NCI-H2029 treated with DMSO at 0.1 percent for 48 hours (cell line): ENCODE results near the gene OR10A7.
"Not testable (repeated sequence)": the region's sequence is repeated elsewhere in the genome, so short reads cannot be mapped to it uniquely, and the experiment has no call there.

Source experiments
- DNase-seq: peaks from one replicate; lab custom pipeline; 2025; lab: John Stamatoyannopoulos, UW

Gene OR10A7

GRCh38 chr12:55220725-55221124, at the start of gene OR10A7:
OR10A7 (plus strand) TSS chr12:55221025; CDS start chr12:55221025, 0 bp downstream.
- DNase-seq, result no peak

DNA sequence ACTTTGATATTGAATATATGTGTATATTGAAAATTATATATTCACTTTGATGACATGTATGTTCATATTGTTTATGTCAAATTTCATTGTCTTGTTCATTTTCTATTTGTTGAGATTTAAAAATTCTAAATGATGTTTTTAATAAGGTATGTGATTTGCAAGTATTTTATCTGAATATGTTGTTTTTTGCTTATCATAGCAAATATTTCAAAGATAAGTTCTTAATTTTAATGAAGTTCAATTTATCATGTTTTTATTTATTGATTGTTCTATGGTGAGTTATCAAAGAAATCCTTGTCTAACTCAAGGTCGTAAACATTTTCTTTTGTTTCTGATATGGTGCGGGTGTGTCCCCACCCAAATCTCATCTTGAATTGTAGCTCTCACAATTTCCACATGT, 49.4 kb upstream of the OR10A7 start:
- DNase-seq, result no peak

GRCh38 chr12:55171846-55172245, 49.0 kb upstream of the OR10A7 start:
- not testable (repeated sequence) for DNase-seq

DNA sequence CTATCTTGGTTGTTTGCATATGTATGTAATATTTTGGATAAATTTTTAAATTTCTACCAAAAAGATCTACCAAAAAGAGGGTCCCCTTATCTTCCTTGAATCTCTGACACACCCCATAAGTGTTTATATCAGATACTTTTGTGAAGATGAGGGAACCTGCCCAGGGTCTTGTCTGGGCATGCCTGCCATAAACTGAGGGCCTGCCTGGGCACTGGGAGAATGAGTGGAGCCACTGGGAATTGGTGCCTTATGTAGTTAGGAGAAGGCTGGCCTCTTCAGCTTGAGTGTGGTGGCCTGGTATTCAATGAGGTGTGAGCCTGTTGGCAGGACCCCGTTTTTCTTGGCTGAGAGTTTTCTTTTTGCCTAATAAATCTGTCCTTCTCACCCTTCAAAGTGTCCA, 48.1 kb upstream of the OR10A7 start:
- no peak for DNase-seq

- no peak for DNase-seq
Measured at GRCh38 chr12:55173456-55173855, 47.4 kb upstream of the OR10A7 start.

- no peak for DNase-seq
Measured at GRCh38 chr12:55188573-55188972, 32.3 kb upstream of the OR10A7 start.

DNA sequence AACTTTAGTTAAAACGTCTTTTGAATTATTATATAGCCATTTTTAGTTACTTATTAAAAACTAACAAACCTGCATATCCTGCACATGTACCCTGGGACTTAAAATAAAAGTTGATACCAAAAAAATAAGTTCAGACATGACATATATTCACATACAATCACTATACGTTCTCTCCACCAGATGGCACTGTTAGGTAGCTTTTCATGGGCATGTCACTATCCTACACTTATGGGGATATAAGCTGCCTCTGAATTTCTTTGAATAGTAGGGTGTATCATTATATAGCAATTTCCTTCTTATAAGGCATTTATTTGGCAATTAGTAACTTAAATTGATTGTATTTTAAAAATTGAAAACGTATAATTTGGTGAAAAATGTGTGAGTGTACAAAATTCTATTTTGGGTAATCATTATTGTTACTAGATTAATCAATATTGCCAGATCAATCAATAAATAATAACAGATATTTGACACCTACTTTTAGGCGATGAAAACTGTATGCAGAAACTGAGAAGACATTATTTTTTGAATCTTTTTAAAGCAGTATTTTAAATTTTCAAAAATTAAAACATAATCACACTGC, 31.8 kb upstream of the OR10A7 start:
- peak; percentile 80 for DNase-seq

DNA sequence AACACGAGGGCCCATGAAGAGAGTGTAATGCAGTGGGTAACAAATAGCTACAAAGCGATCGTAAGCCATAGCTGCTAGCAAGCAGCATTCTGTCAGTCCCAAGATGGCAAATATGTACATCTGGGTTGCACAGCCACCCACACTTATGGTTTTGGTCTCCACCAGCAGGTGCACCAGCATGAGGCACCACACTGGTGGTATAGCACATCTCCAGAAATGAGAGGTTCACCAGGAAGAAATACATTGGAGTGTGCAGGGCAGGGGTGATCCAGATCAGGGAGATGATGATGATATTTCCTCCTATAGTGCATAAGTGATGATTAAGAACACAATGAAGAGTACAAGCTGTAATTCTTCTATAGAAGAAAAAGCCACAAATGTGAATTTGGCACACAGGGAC, 26.4 kb upstream of the OR10A7 start:
- no peak for DNase-seq

GRCh38 chr12:55226523-55226922, 5.7 kb downstream of the OR10A7 start:
- DNase-seq, result no peak

GRCh38 chr12:55227643-55228042, 6.8 kb downstream of the OR10A7 start:
- no peak for DNase-seq

GRCh38 chr12:55244309-55244708, 23.5 kb downstream of the OR10A7 start, which contains the start of gene OR6C74:
OR6C74 (plus strand) TSS chr12:55244609; CDS start chr12:55247288, 2,679 bp downstream.
- no peak for DNase-seq

DNA sequence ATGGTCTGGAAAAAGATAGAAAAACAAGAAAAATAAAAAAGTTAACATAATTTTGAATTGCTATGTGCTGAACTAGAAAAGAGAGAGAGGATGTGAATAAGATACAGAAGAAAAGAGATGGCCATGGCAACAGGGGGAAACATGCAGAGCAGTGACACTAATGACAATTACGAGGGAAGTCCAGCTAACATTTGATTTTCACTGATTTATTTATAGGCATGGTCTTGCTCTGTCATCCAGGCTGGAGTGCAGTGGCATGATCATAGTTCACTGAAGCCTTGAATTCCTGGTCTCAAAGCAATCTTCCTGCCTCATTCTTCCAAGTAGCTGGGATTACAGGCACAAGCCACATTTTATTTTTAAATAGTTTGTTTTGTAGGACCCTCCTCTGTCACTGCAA, 25.3 kb downstream of the OR10A7 start:
- no peak for DNase-seq

DNA sequence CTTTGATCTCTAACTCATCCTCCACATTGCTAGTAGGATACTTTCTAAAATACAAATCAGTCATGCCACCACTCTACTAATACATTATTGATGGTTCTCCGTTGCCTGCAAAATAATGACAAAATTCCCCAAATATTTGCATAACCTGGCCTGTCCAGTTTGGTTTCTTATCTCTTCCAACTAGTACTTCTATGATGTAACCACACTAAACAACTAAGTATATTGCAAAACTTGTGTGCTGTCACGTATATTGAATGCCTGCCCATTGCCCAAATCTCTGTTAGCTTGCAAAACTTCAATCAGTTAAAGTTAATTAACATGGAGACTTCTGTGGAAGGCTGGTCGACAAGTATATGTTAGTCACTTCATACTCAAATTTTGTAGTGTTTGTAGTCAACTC, 30.1 kb downstream of the OR10A7 start:
- DNase-seq, result no peak

GRCh38 chr12:55253281-55253680, 32.5 kb downstream of the OR10A7 start:
- DNase-seq, result no peak

GRCh38 chr12:55256831-55257230, 36.0 kb downstream of the OR10A7 start:
- DNase-seq, result no peak

- DNase-seq, result no peak
Measured at GRCh38 chr12:55258303-55258702, 37.5 kb downstream of the OR10A7 start.
